KBM-7 (cell line): ENCODE results near the gene BCL7C.
A peak's percentile ranks its signal among the peaks of the same experiment; 100 is the strongest.
"Not testable (repeated sequence)": the region's sequence is repeated elsewhere in the genome, so short reads cannot be mapped to it uniquely, and the experiment has no call there.

Source experiments
- DNase-seq: peaks from one replicate; pipeline ENCODE4 v3.0.0-alpha.2; 2015
- in situ Hi-C: fragments of 300-500 bp; cut with MboI; formaldehyde crosslinking; loops from 2 replicates; pipeline ENCODE4 v1.14.3; 2020; ENCODE audit warnings: low sequenced_read_pairs, low pct_unique_long_range_greater_than_20kb, mixed read lengths

The BCL7C gene

GRCh38 chr16:30893744-30894539 lies at the start of gene BCL7C:
Gene BCL7C, minus strand, starts transcription at chr16:30894077. Its CDS starts 133 bp downstream, at chr16:30893944.
- peak; percentile 81 for DNase-seq
- in situ Hi-C loops, result no loop called here

GRCh38 chr16:30942426-30942806 lies 48.5 kb upstream of the BCL7C start:
- in situ Hi-C loops, result no loop called here
- no peak for DNase-seq

- in situ Hi-C loops, result no loop called here
These were observed 47.9 kb upstream of the BCL7C start for GRCh38 chr16:30941600-30942425.

GRCh38 chr16:30939571-30939970 lies 45.7 kb upstream of the BCL7C start:
- in situ Hi-C loops, DNase-seq: not testable (repeated sequence)

More at GRCh38 chr16:30941600-30942425, 47.9 kb upstream of the BCL7C start:
- peak; percentile 79 for DNase-seq

- no peak for DNase-seq
- in situ Hi-C loops, result no loop called here
These were observed 43.8 kb upstream of the BCL7C start for GRCh38 chr16:30937692-30938091.

GRCh38 chr16:30934827-30935557 lies 41.1 kb upstream of the BCL7C start:
- peak; percentile 93 for DNase-seq
- in situ Hi-C loops, result no loop called here

- in situ Hi-C loops, result no loop called here
- DNase-seq, result no peak
These were observed 37.3 kb upstream of the BCL7C start for GRCh38 chr16:30931068-30931650.

GRCh38 chr16:30930160-30930571 lies 36.3 kb upstream of the BCL7C start:
- in situ Hi-C loops, result no loop called here

GRCh38 chr16:30929167-30929566 lies 35.3 kb upstream of the BCL7C start:
- DNase-seq, result no peak
- in situ Hi-C loops, result no loop called here

More at GRCh38 chr16:30930160-30930571, 36.3 kb upstream of the BCL7C start:
- no peak for DNase-seq

GRCh38 chr16:30928390-30928789 lies 34.5 kb upstream of the BCL7C start:
- in situ Hi-C loops, result no loop called here
- DNase-seq, result no peak

- in situ Hi-C loops, result no loop called here
- peak; percentile 49 for DNase-seq
These were observed 34.0 kb upstream of the BCL7C start for GRCh38 chr16:30927789-30928378.

GRCh38 chr16:30926937-30927788 lies 33.3 kb upstream of the BCL7C start:
- in situ Hi-C loops, result no loop called here
- DNase-seq, result no peak

GRCh38 chr16:30925995-30926811 lies 32.3 kb upstream of the BCL7C start:
- in situ Hi-C loops, result no loop called here

GRCh38 chr16:30925632-30925987 lies 31.7 kb upstream of the BCL7C start:
- DNase-seq, result no peak
- in situ Hi-C loops, result no loop called here

More at GRCh38 chr16:30925995-30926811, 32.3 kb upstream of the BCL7C start:
- no peak for DNase-seq

- in situ Hi-C loops, result no loop called here
- no peak for DNase-seq
These were observed 31.2 kb upstream of the BCL7C start for GRCh38 chr16:30924913-30925631.

GRCh38 chr16:30924076-30924912 lies 30.4 kb upstream of the BCL7C start:
- in situ Hi-C loops, result no loop called here
- DNase-seq, result no peak
